Stomach (tissue), 4 donors: ENCODE data around the gene TRIM66.

Source experiments
- CTCF ChIP-seq, 7 experiments: fragments of 450-650 bp in 4 of 7; fragments of 200-600 bp in 3 of 7; sonication (generic) in 3 of 7; IDR thresholded peaks; one replicate each; pipeline ENCODE4 v1.5.1; 2016 to 2019; ENCODE audit warnings: antibody characterized with exemption in 7 of 7, control low read depth in 2 of 7, mild to moderate bottlenecking in 1 of 7
- EP300 ChIP-seq: sonication (generic); formaldehyde crosslinking; IDR thresholded peaks from one replicate; pipeline ENCODE4 v1.6.1; 2017; ENCODE audit warnings: antibody characterized with exemption
- POLR2A ChIP-seq, 4 donors: fragments of 450-650 bp; IDR thresholded peaks; one replicate each; pipeline ENCODE4 v1.6.1; 2016; ENCODE audit warnings: antibody characterized with exemption in 4 of 4, control low read depth in 2 of 4, mild to moderate bottlenecking in 1 of 4, moderate library complexity in 1 of 4
- POLR2AphosphoS5 ChIP-seq, 3 donors: sonication (generic); formaldehyde crosslinking; IDR thresholded peaks; one replicate each; pipeline ENCODE4 v1.6.1; 2016; ENCODE audit warnings: antibody characterized with exemption in 3 of 3

DNA sequence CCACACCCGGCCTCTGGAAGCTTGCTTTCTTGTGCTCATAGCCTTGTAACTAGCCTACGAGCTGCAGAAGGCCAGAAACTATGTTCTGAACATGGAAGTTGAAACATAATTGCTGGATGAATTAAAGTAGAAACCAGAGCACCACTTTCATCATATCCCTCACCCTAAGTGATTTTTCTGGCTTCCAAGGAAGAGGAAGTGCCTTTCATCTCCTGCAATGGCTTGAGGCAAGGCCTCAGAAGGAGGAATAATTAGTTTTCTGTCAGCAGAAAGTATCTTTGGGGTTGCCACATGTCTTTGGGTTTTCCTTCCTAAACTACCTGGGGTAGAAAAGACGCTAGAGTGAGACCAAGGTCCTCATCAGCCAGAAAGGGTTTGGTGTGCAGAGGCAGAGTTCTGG is 14.6 kb upstream of the TRIM66 start:
- TF ChIP-seq CTCF (IDR thresholded peaks at IDR 0.05) = no peak
- TF ChIP-seq POLR2A (IDR thresholded peaks at IDR 0.05) = no peak
- TF ChIP-seq POLR2AphosphoS5 (IDR thresholded peaks at IDR 0.05) = no peak
- no peak for TF ChIP-seq EP300
